ENCODE measurements around the gene LTB4R2. TPM values are rescaled to one million over a fixed set of nuclear protein-coding genes. Genes with fewer than 3 reads are reported as not detected.
A peak's percentile ranks its signal among the peaks of the same experiment; 100 is the strongest.

Gene LTB4R2
- 1 to 10 TPM; 2.5 to 4.0 TPM for total RNA-seq
- long read RNA-seq, donor 1, partial matches to known transcripts, result 0 of 1 reads
- long read RNA-seq, donor 1, other reads (novel, unspliced or antisense), result 0 of 1 reads
- long read RNA-seq, donor 2, partial matches to known transcripts, result 0 of 1 reads
- long read RNA-seq, donor 2, other reads (novel, unspliced or antisense), result 0 of 1 reads

- intact Hi-C loops (cut with DNase I), result loop anchor here in 1 of 2 donors (10.0 kb wide), 1 partner anchor 55 kb away; no protein-coding TSS in a partner anchor
- DNase-seq (ENCODE audit: low spot score), result no peak
Observed at GRCh38 chr14:24309538-24310264, at the start of gene LTB4R2. TSS of gene LTB4R2 (plus strand) at chr14:24310140. CDS start at chr14:24310665, 525 bp downstream.

GRCh38 chr14:24260780-24261157 lies 49.2 kb upstream of the LTB4R2 start:
- intact Hi-C loops (cut with DNase I), result no loop called here
- peak; percentile 31 for DNase-seq (ENCODE audit: low spot score)

GRCh38 chr14:24261256-24261968 lies 48.5 kb upstream of the LTB4R2 start:
- peak; percentile 47 for DNase-seq (ENCODE audit: low spot score)
- intact Hi-C loops (cut with DNase I), result no loop called here

- intact Hi-C loops (cut with DNase I), result no loop called here
- DNase-seq (ENCODE audit: low spot score), result peak; percentile 76
Observed at GRCh38 chr14:24261969-24262327, 48.0 kb upstream of the LTB4R2 start.

- intact Hi-C loops (cut with DNase I), result no loop called here
- peak; percentile 68 for DNase-seq (ENCODE audit: low spot score)
Observed at GRCh38 chr14:24262821-24263733, 46.9 kb upstream of the LTB4R2 start, which contains the start of gene TGM1. TSS of gene TGM1 (minus strand) at chr14:24263177. CDS start at chr14:24262352, 825 bp downstream.

- DNase-seq (ENCODE audit: low spot score), result no peak
- intact Hi-C loops (cut with DNase I), result no loop called here
Observed at GRCh38 chr14:24263848-24264247, 46.1 kb upstream of the LTB4R2 start.

- intact Hi-C loops (cut with DNase I), result no loop called here
- DNase-seq (ENCODE audit: low spot score), result peak; percentile 74
Observed at GRCh38 chr14:24264298-24264697, 45.6 kb upstream of the LTB4R2 start.

GRCh38 chr14:24266344-24267244 lies 43.3 kb upstream of the LTB4R2 start:
- intact Hi-C loops (cut with DNase I), result no loop called here
- no peak for DNase-seq (ENCODE audit: low spot score)

GRCh38 chr14:24267516-24267915 lies 42.4 kb upstream of the LTB4R2 start:
- intact Hi-C loops (cut with DNase I), result no loop called here

GRCh38 chr14:24268225-24268624 lies 41.7 kb upstream of the LTB4R2 start:
- intact Hi-C loops (cut with DNase I), result no loop called here

More at GRCh38 chr14:24267516-24267915, 42.4 kb upstream of the LTB4R2 start:
- DNase-seq (ENCODE audit: low spot score), result no peak

GRCh38 chr14:24269368-24269767 lies 40.6 kb upstream of the LTB4R2 start:
- no peak for DNase-seq (ENCODE audit: low spot score)
- intact Hi-C loops (cut with DNase I), result no loop called here

More at GRCh38 chr14:24268225-24268624, 41.7 kb upstream of the LTB4R2 start:
- DNase-seq (ENCODE audit: low spot score), result no peak

- no peak for DNase-seq (ENCODE audit: low spot score)
- intact Hi-C loops (cut with DNase I), result no loop called here
Observed at GRCh38 chr14:24269910-24270536, 39.9 kb upstream of the LTB4R2 start.

GRCh38 chr14:24270537-24271133 lies 39.3 kb upstream of the LTB4R2 start:
- intact Hi-C loops (cut with DNase I), result no loop called here
- DNase-seq (ENCODE audit: low spot score), result no peak

- peak; percentile 96 for DNase-seq (ENCODE audit: low spot score)
- intact Hi-C loops (cut with DNase I), result no loop called here
Observed at GRCh38 chr14:24271134-24271833, 38.7 kb upstream of the LTB4R2 start, which contains the start of gene RABGGTA. TSS of gene RABGGTA (minus strand) at chr14:24271597. CDS start at chr14:24271115, 482 bp downstream.

- intact Hi-C loops (cut with DNase I), result no loop called here
Observed at GRCh38 chr14:24271834-24272263, 38.1 kb upstream of the LTB4R2 start.

GRCh38 chr14:24272467-24272866 lies 37.5 kb upstream of the LTB4R2 start:
- no peak for DNase-seq (ENCODE audit: low spot score)
- intact Hi-C loops (cut with DNase I), result no loop called here

More at GRCh38 chr14:24271834-24272263, 38.1 kb upstream of the LTB4R2 start:
- DNase-seq (ENCODE audit: low spot score), result no peak
